Stimulated activated CD8-positive, alpha-beta memory T cell treated with anti-CD3 and anti-CD28 coated beads, Interleukin-4, amount 100 ng/mL, for 24 hours (primary cell): Measurements from ENCODE around the gene RAD50.
"Not testable (repeated sequence)": the region's sequence is repeated elsewhere in the genome, so short reads cannot be mapped to it uniquely, and the experiment has no call there.

Experiments used
- DNase-seq: peaks from one replicate; pipeline ENCODE4 v3.0.0-alpha.2; 2020; ENCODE audit warnings: low read depth

The RAD50 gene

GRCh38 chr5:132675936-132676689 lies 119.3 kb downstream of the RAD50 start:
- no peak for DNase-seq

GRCh38 chr5:132677191-132677590 lies 120.4 kb downstream of the RAD50 start:
- no peak for DNase-seq

- no peak for DNase-seq
Observed at GRCh38 chr5:132677682-132678400, 121.1 kb downstream of the RAD50 start.

- no peak for DNase-seq
Observed at GRCh38 chr5:132678735-132679134, 122.0 kb downstream of the RAD50 start.

GRCh38 chr5:132679166-132679565 lies 122.4 kb downstream of the RAD50 start:
- DNase-seq: no peak

- DNase-seq: no peak
Observed at GRCh38 chr5:132679717-132680380, 123.1 kb downstream of the RAD50 start.

GRCh38 chr5:132680780-132681475 lies 124.2 kb downstream of the RAD50 start:
- no peak for DNase-seq

GRCh38 chr5:132681476-132681831 lies 124.7 kb downstream of the RAD50 start:
- DNase-seq: no peak

- no peak for DNase-seq
Observed at GRCh38 chr5:132681983-132682382, 125.2 kb downstream of the RAD50 start.

GRCh38 chr5:132684491-132684890 lies 127.7 kb downstream of the RAD50 start:
- no peak for DNase-seq

- DNase-seq: no peak
Observed at GRCh38 chr5:132684922-132685720, 128.3 kb downstream of the RAD50 start.

GRCh38 chr5:132686193-132686592 lies 129.4 kb downstream of the RAD50 start:
- no peak for DNase-seq

- DNase-seq: no peak
Observed at GRCh38 chr5:132687995-132688394, 131.2 kb downstream of the RAD50 start.

GRCh38 chr5:132688536-132689339 lies 132.0 kb downstream of the RAD50 start:
- DNase-seq: no peak

GRCh38 chr5:132689513-132689912 lies 132.7 kb downstream of the RAD50 start:
- no peak for DNase-seq

- DNase-seq: no peak
Observed at GRCh38 chr5:132690156-132690555, 133.4 kb downstream of the RAD50 start.

- not testable (repeated sequence) for DNase-seq
Observed at GRCh38 chr5:132691755-132692631, 135.2 kb downstream of the RAD50 start.

- DNase-seq: no peak
Observed at GRCh38 chr5:132692632-132692967, 135.8 kb downstream of the RAD50 start.
